GM23248 (cell line): ENCODE results near the gene FAM81A.

Experiments
- EZH2 ChIP-seq: fragments of 200-600 bp; sonication (generic); IDR thresholded peaks from 2 replicates; pipeline ENCODE4 v1.6.1; 2018; ENCODE audit warnings: antibody characterized with exemption, mild to moderate bottlenecking; ENCODE audit not compliant: insufficient read depth, poor library complexity, severe bottlenecking
- EZH2phosphoT487 ChIP-seq: fragments of 200-600 bp; sonication (generic); IDR thresholded peaks from 2 replicates; pipeline ENCODE4 v1.6.1; 2018; ENCODE audit warnings: antibody characterized with exemption, moderate library complexity, mild to moderate bottlenecking, low read depth; ENCODE audit not compliant: insufficient read depth

DNA sequence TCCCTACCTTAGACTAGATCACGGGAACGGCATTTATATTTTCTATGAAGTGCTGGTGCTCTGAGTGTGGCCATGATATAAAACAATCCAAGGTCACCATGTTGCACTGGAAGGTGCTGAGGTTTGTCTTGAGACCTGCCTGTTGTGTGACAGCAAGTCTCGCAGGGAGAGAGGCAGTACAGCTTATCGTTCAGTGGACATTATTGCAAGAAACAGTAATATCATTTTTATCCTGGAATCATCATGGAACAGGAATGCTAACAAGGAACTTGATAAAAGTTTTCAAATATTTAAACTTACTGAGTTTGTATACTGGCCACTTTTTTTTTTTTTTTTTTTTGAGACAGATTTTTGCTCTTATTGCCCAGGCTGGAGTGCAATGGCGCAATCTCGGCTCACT lies 133.6 kb downstream of the FAM81A start:
- TF ChIP-seq EZH2: no peak
- no peak for TF ChIP-seq EZH2phosphoT487
